H1 (cell line): ENCODE measurements around the gene ARID1B.

ENCODE experiments used
- BCL11A ChIP-seq, 2 experiments: IDR thresholded peaks; one replicate each; pipeline ENCODE4 v1.6.1; 2011; ENCODE audit warnings: low read depth in 2 of 2, low read length in 2 of 2, mild to moderate bottlenecking in 2 of 2
- BRCA1 ChIP-seq: IDR thresholded peaks from 2 replicates; pipeline ENCODE4 v1.6.1; 2012; ENCODE audit warnings: low read depth, low read length, improper control_type of control experiment
- EZH2 ChIP-seq: fragments of 200-600 bp; sonication (generic); IDR thresholded peaks from 2 replicates; pipeline ENCODE4 v1.7.1; 2012; ENCODE audit warnings: low read depth, mild to moderate bottlenecking, moderate library complexity, low read length, inconsistent platforms; ENCODE audit not compliant: severe bottlenecking
- GABPA ChIP-seq: IDR thresholded peaks from 2 replicates; pipeline ENCODE4 v1.6.1; 2011; ENCODE audit warnings: mild to moderate bottlenecking, low read length, moderate library complexity, borderline replicate concordance; ENCODE audit not compliant: insufficient read depth
- JUN ChIP-seq: IDR thresholded peaks from 2 replicates; pipeline ENCODE4 v1.6.1; 2011; ENCODE audit warnings: low read depth, mild to moderate bottlenecking, improper control_type of control experiment, low read length
- NANOG ChIP-seq: IDR thresholded peaks from 2 replicates; pipeline ENCODE4 v1.6.1; 2011; ENCODE audit warnings: low read length, low read depth, mild to moderate bottlenecking, inconsistent platforms; ENCODE audit not compliant: insufficient read depth, poor library complexity, severe bottlenecking
- POLR2A ChIP-seq, 2 experiments: IDR thresholded peaks; 1 replicate in 1 of 2; 2 replicates in 1 of 2; pipeline ENCODE4 v1.6.1; 2011; ENCODE audit warnings: low read depth in 2 of 2, low read length in 2 of 2, mild to moderate bottlenecking in 2 of 2; ENCODE audit errors: control extremely low read depth in 1 of 2
- RAD21 ChIP-seq, 2 experiments: IDR thresholded peaks in 1 of 2; conservative IDR thresholded peaks in 1 of 2; 2 replicates each; pipeline ENCODE4 v1.6.1; 2011; ENCODE audit warnings: low read depth in 2 of 2, low read length in 2 of 2, improper control_type of control experiment in 1 of 2, inconsistent platforms in 1 of 2, mild to moderate bottlenecking in 1 of 2, moderate library complexity in 1 of 2
- ZNF274 ChIP-seq: IDR thresholded peaks from 2 replicates; pipeline ENCODE4 v1.7.0; 2012; ENCODE audit warnings: low read length, borderline replicate concordance; ENCODE audit errors: extremely low read depth
- TF ChIP-seq, protein P1 (sequence below): IDR thresholded peaks from 2 replicates; pipeline ENCODE4 v1.6.1; 2012; ENCODE audit warnings: inconsistent platforms
- TF ChIP-seq, protein P2 (sequence below), 3 experiments: IDR thresholded peaks; 1 replicate in 2 of 3; 2 replicates in 1 of 3; pipeline versions ENCODE4 v1.5.1 to v1.6.1; 2011; ENCODE audit warnings: low read length in 3 of 3, mild to moderate bottlenecking in 3 of 3, inconsistent platforms in 2 of 3, low read depth in 1 of 3, moderate library complexity in 1 of 3; ENCODE audit not compliant: insufficient read depth in 1 of 3; ENCODE audit errors: control extremely low read depth in 1 of 3

DNA sequence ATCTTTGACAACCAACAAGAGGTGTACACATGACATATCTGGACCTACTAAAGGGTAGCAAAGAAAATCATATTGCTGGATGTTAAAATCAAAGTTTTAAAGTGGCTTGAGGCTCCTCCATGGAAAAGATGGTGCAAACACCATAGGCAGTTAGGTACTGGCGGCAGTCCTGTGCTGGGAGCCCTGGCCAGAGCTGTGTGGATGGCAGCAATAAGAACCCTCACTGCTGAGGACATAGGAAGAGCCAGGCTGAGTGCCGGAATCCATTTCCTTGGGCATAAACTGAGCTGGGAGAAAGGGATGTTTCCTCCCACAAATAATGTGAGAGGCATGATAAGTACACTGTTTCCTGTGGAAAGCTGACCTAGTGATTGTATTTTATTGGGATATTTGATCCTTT is 89.9 kb downstream of the ARID1B start:
- no peak for TF ChIP-seq EZH2
- TF ChIP-seq ZNF274 = no peak
- no peak for TF ChIP-seq JUN
- TF ChIP-seq BRCA1 = no peak
- no peak for TF ChIP-seq POLR2A (IDR thresholded peaks at IDR 0.05; ENCODE audit: control extremely low read depth in 1 of 2, low read depth in 2 of 2, low read length in 2 of 2)
- TF ChIP-seq, protein P1, sequence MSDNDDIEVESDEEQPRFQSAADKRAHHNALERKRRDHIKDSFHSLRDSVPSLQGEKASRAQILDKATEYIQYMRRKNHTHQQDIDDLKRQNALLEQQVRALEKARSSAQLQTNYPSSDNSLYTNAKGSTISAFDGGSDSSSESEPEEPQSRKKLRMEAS = no peak
- TF ChIP-seq BCL11A (IDR thresholded peaks at IDR 0.05; ENCODE audit: low read depth in 2 of 2, low read length in 2 of 2) = no peak
- TF ChIP-seq, protein P2, sequence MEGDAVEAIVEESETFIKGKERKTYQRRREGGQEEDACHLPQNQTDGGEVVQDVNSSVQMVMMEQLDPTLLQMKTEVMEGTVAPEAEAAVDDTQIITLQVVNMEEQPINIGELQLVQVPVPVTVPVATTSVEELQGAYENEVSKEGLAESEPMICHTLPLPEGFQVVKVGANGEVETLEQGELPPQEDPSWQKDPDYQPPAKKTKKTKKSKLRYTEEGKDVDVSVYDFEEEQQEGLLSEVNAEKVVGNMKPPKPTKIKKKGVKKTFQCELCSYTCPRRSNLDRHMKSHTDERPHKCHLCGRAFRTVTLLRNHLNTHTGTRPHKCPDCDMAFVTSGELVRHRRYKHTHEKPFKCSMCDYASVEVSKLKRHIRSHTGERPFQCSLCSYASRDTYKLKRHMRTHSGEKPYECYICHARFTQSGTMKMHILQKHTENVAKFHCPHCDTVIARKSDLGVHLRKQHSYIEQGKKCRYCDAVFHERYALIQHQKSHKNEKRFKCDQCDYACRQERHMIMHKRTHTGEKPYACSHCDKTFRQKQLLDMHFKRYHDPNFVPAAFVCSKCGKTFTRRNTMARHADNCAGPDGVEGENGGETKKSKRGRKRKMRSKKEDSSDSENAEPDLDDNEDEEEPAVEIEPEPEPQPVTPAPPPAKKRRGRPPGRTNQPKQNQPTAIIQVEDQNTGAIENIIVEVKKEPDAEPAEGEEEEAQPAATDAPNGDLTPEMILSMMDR (IDR thresholded peaks at IDR 0.05; ENCODE audit: control extremely low read depth in 1 of 3, insufficient read depth in 1 of 3, low read depth in 1 of 3, low read length in 3 of 3) = no peak
- TF ChIP-seq GABPA = no peak
- TF ChIP-seq RAD21 (IDR thresholded peaks at IDR 0.05 in 1 of 2, conservative IDR thresholded peaks at IDR 0.05 in 1 of 2; ENCODE audit: low read depth in 2 of 2, low read length in 2 of 2) = no peak
- TF ChIP-seq NANOG = no peak
